PC-3 (cell line): ENCODE results near the gene DGUOK. TPM values are rescaled to one million over a fixed set of nuclear protein-coding genes. Genes with fewer than 3 reads are reported as not detected.

Experiments
- ATAC-seq: fragments of 200-7000 bp; cut with Tn5 transposase; 2 replicates; pipeline ENCODE4 v1.9.1; 2020; ENCODE audit warnings: mild to moderate bottlenecking, moderate library complexity
- BruUV-seq: library from RNA; stranded (reverse); fragments of 400-500 nt; replicated peaks from 2 replicates; lab custom pipeline; 2021; lab: Mats Ljungman, UMichigan
- CTCF ChIA-PET: fragments of 300-600 bp; sonication (Branson Sonifier 250); formaldehyde crosslinking; loops from one replicate; lab custom pipeline; 2022; ENCODE audit warnings: antibody characterized with exemption; lab: Charles Lee
- POLR2A ChIA-PET: fragments of 300-600 bp; sonication (Branson Sonifier 250); formaldehyde crosslinking; loops from one replicate; lab custom pipeline; 2022; ENCODE audit warnings: antibody characterized with exemption; ENCODE audit not compliant: unreplicated experiment; lab: Charles Lee
- DNase-seq: peaks from one replicate; pipeline ENCODE4 v3.0.0-alpha.2; 2015
- H2AFZ ChIP-seq: fragments of 300-600 bp; sonication (generic); 2 replicates; pipeline ENCODE4 v1.6.0; 2016; ENCODE audit warnings: antibody characterized with exemption, low read length
- H3F3A ChIP-seq: fragments of 300-600 bp; sonication (generic); one replicate; pipeline ENCODE4 v1.6.0; 2017; ENCODE audit warnings: antibody characterized with exemption, low read length, control low read depth, mild to moderate bottlenecking; ENCODE audit not compliant: unreplicated experiment
- H3K27ac ChIP-seq: fragments of 300-600 bp; sonication (generic); 2 replicates; pipeline ENCODE4 v1.5.1; 2016; ENCODE audit warnings: mild to moderate bottlenecking, low read length
- H3K27me3 ChIP-seq: fragments of 300-600 bp; sonication (generic); 2 replicates; pipeline ENCODE4 v1.6.1; 2016; ENCODE audit warnings: low read length, mixed read lengths
- H3K36me3 ChIP-seq: fragments of 300-600 bp; sonication (generic); 2 replicates; pipeline ENCODE4 v1.6.1; 2016; ENCODE audit warnings: low read depth, mixed run types, low read length, mixed read lengths
- H3K4me1 ChIP-seq: fragments of 300-600 bp; sonication (generic); 2 replicates; pipeline ENCODE4 v1.5.1; 2016; ENCODE audit warnings: low read length; ENCODE audit not compliant: insufficient read depth
- H3K4me2 ChIP-seq: fragments of 300-600 bp; sonication (generic); 2 replicates; pipeline ENCODE4 v1.6.0; 2016; ENCODE audit warnings: low read length
- H3K4me3 ChIP-seq: fragments of 300-600 bp; sonication (generic); 2 replicates; pipeline ENCODE4 v1.5.1; 2016; ENCODE audit warnings: mild to moderate bottlenecking, low read length, mixed read lengths
- H3K79me2 ChIP-seq: fragments of 300-600 bp; sonication (generic); 2 replicates; pipeline ENCODE4 v1.6.1; 2017; ENCODE audit warnings: low read length, mixed read lengths
- H3K9ac ChIP-seq: fragments of 300-600 bp; sonication (generic); 2 replicates; pipeline ENCODE4 v1.6.0; 2016; ENCODE audit warnings: mild to moderate bottlenecking, low read length
- H3K9me2 ChIP-seq: fragments of 300-600 bp; sonication (generic); replicated peaks from 2 replicates; pipeline ENCODE4 v1.6.1; 2016; ENCODE audit warnings: mixed run types, low read length, mixed read lengths
- H3K9me3 ChIP-seq: fragments of 300-600 bp; sonication (generic); 2 replicates; pipeline ENCODE4 v1.6.1; 2016; ENCODE audit warnings: low read length, mixed read lengths
- H4K20me1 ChIP-seq: fragments of 300-600 bp; sonication (generic); 2 replicates; pipeline ENCODE4 v1.6.1; 2016; ENCODE audit warnings: low read length, mixed read lengths
- CTCF ChIP-seq: fragments of 300-600 bp; sonication (generic); conservative IDR thresholded peaks from 2 replicates; pipeline ENCODE4 v1.5.1; 2017; ENCODE audit warnings: antibody characterized with exemption, low read depth, mild to moderate bottlenecking, low read length
- EZH2 ChIP-seq: fragments of 300-600 bp; sonication (generic); IDR thresholded peaks from one replicate; pipeline ENCODE4 v1.6.1; 2017; ENCODE audit warnings: antibody characterized with exemption, mild to moderate bottlenecking, low read length; ENCODE audit not compliant: unreplicated experiment
- EZH2phosphoT487 ChIP-seq: fragments of 300-600 bp; sonication (generic); IDR thresholded peaks from 2 replicates; pipeline ENCODE4 v1.6.1; 2018; ENCODE audit warnings: mild to moderate bottlenecking, antibody characterized with exemption, low read length, borderline replicate concordance
- intact Hi-C: fragments of 100-400 bp; cut with micrococcal nuclease; formaldehyde crosslinking; loops from 2 replicates; pipeline ENCODE4 v1.9.0; 2023
- total RNA-seq: library from RNA; depleted of rRNA; stranded (reverse); fragments of >200 nt; gene quantifications from 2 replicates; pipeline ENCODE4 v1.2.3, GENCODE V29; 2014

The DGUOK gene
- total RNA-seq, 1 experiment from 2014 or later, result 61.3 TPM

DNA sequence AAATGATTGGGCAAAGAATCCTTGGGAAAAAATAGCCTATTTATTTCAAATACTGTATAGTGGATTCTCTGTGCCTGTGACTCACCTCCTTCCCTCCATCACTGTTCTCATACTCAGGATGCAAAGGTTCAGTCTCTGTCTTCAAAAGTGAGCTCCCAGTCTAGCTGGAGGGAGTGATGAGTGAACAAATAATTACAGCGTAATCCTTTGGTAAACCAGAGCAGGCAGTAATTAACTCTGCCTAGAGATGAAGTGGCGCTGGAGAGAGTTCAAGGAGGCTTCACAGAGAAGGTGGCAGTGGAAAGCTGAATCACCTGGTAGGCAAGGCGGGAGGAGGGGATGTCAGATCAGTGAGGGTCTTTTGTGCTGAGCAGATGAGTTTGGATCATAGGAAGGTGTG is 6.5 kb downstream of the DGUOK start:
- Histone ChIP-seq H3K27me3 (no peaks in the 10 kb centered on the region), H3K4me2 (no peak overlapping the region), H3K79me2 (peaks cover 94% of the 10 kb centered on the region), H2AFZ (no peak overlapping the region), H3K9me3 (no peaks in the 10 kb centered on the region), H3K27ac (no peak overlapping the region), H4K20me1 (peaks cover 6% of the 10 kb centered on the region; the same call in 1 of the 2 replicates), H3K4me1 (peaks cover 38% of the 10 kb centered on the region), H3K36me3 (0 out of 2 replicates have a peak, but pooled peaks cover 4% of the 10 kb centered on the region), H3K9ac (no peak overlapping the region), H3K4me3 (no peak overlapping the region), H3K9me2 (no peaks in the 10 kb centered on the region), H3F3A (no peaks in the 10 kb centered on the region)
- ChIA-PET POLR2A (no interaction called here), CTCF (interaction anchor here (0.6 to 0.7 kb wide), 2 partner anchors 60 to 236 kb away, joined by 3 to 5 read pairs; no protein-coding TSS in a partner anchor)
- no TSS peak for BruUV-seq
- DNase-seq, result no peak
- intact Hi-C loops, result no loop called here
- ATAC-seq, result no peak
- TF ChIP-seq CTCF, result no peak
- no peak for TF ChIP-seq EZH2
- TF ChIP-seq EZH2phosphoT487, result no peak

- peaks cover 40% of the 10 kb centered on the region for H3K4me1 ChIP-seq
- ChIA-PET POLR2A (no interaction called here), CTCF (interaction anchor here (0.6 kb wide), 1 partner anchor 109 kb away, joined by 5 read pairs; no protein-coding TSS in a partner anchor)
- no peaks in the 10 kb centered on the region for H3K9me3 ChIP-seq
- H2AFZ ChIP-seq, result no peak overlapping the region
- no TSS peak for BruUV-seq
- TF ChIP-seq EZH2 (no peak), EZH2phosphoT487 (no peak), CTCF (no peak)
- peak; percentile 59 for ATAC-seq
- H3K27me3 ChIP-seq, result no peaks in the 10 kb centered on the region
- no peak overlapping the region for H3K4me2 ChIP-seq
- no peaks in the 10 kb centered on the region for H3K9me2 ChIP-seq
- peaks cover 5% of the 10 kb centered on the region for H3K36me3 ChIP-seq
- no peak overlapping the region for H3K4me3 ChIP-seq
- no peaks in the 10 kb centered on the region for H3F3A ChIP-seq
- peaks cover 16% of the 10 kb centered on the region; the same call in 1 of the 2 replicates for H4K20me1 ChIP-seq
- no peak overlapping the region for H3K9ac ChIP-seq
- peaks cover 91% of the 10 kb centered on the region for H3K79me2 ChIP-seq
- 0 out of 2 replicates have a peak overlapping the region, but pooled peaks have one; percentile 11 for H3K27ac ChIP-seq
- peak; percentile 39 for DNase-seq
- intact Hi-C loops, result loop anchor here (5.0 kb wide), 2 partner anchors 47 to 83 kb away; partner anchors contain the start of gene TET3
Measured at GRCh38 chr2:73935641-73936040, 9.0 kb downstream of the DGUOK start.
